SU-DHL-6 (cell line): ENCODE measurements around the gene TEX54.
A peak's percentile ranks its signal among the peaks of the same experiment; 100 is the strongest.

Source experiments
- H2AFZ ChIP-seq: fragments of 200-600 bp; sonication (generic); 2 replicates; pipeline ENCODE4 v1.6.1; 2014; ENCODE audit warnings: low read depth, mild to moderate bottlenecking, moderate library complexity, mixed read lengths, antibody characterized with exemption, low read length; ENCODE audit not compliant: severe bottlenecking
- H3F3A ChIP-seq: fragments of 200-600 bp; shearing (Covaris generic); 2 replicates; pipeline ENCODE4 v1.6.0; 2016; ENCODE audit warnings: antibody characterized with exemption, mild to moderate bottlenecking; ENCODE audit not compliant: insufficient read depth
- H3K27ac ChIP-seq: fragments of 200-600 bp; sonication (generic); 2 replicates; pipeline ENCODE4 v1.5.1; 2016; ENCODE audit warnings: low read depth, mild to moderate bottlenecking, low read length, moderate library complexity, mixed read lengths
- H3K27me3 ChIP-seq: fragments of 200-600 bp; sonication (generic), shearing (Covaris generic); 2 replicates; pipeline ENCODE4 v1.6.0; 2014; ENCODE audit warnings: mild to moderate bottlenecking, low read length
- H3K36me3 ChIP-seq: fragments of 200-600 bp; sonication (generic); 2 replicates; pipeline ENCODE4 v1.6.1; 2014; ENCODE audit warnings: mild to moderate bottlenecking, low read length, mixed read lengths
- H3K4me2 ChIP-seq: fragments of 300-600, 200-600 bp; shearing (Covaris generic), sonication (generic); 2 replicates; pipeline ENCODE4 v1.6.0; 2014; ENCODE audit warnings: low read length, low read depth, mild to moderate bottlenecking; ENCODE audit not compliant: poor library complexity, severe bottlenecking
- H3K4me3 ChIP-seq: fragments of 200-600 bp; sonication (generic); 2 replicates; pipeline ENCODE4 v1.5.1; 2014; ENCODE audit warnings: antibody characterized with exemption, low read length, mild to moderate bottlenecking, mixed read lengths; ENCODE audit not compliant: insufficient read depth, poor library complexity, severe bottlenecking
- H3K79me2 ChIP-seq: fragments of 200-600 bp; sonication (generic); 2 replicates; pipeline ENCODE4 v1.6.1; 2014; ENCODE audit warnings: mild to moderate bottlenecking, low read length, moderate library complexity; ENCODE audit not compliant: insufficient read depth
- H3K9ac ChIP-seq: fragments of 200-600 bp; sonication (generic); 2 replicates; pipeline ENCODE4 v1.7.0; 2014; ENCODE audit warnings: mild to moderate bottlenecking, low read length
- H3K9me2 ChIP-seq: fragments of 200-600 bp; sonication (generic); replicated peaks from 2 replicates; pipeline ENCODE4 v1.6.1; 2014; ENCODE audit warnings: low read length; ENCODE audit not compliant: insufficient read depth
- H3K9me3 ChIP-seq: fragments of 200-600 bp; sonication (generic); 2 replicates; pipeline ENCODE4 v1.6.1; 2014; ENCODE audit warnings: low read length, mixed read lengths; ENCODE audit not compliant: insufficient read depth
- H4K20me1 ChIP-seq: fragments of 200-600 bp; sonication (generic); 2 replicates; pipeline ENCODE4 v1.6.1; 2014; ENCODE audit warnings: low read depth, mild to moderate bottlenecking, antibody characterized with exemption, low read length, moderate library complexity, mixed read lengths
- CTCF ChIP-seq: fragments of 200-600 bp; sonication (generic); IDR thresholded peaks from one replicate; pipeline ENCODE4 v1.5.1; 2017; ENCODE audit warnings: antibody characterized with exemption, mild to moderate bottlenecking, low read length, moderate library complexity; ENCODE audit not compliant: insufficient read depth, poor library complexity, severe bottlenecking
- EZH2phosphoT487 ChIP-seq: fragments of 200-600 bp; sonication (generic), shearing (Covaris generic); conservative IDR thresholded peaks from 2 replicates; pipeline ENCODE4 v1.6.1; 2018; ENCODE audit warnings: mild to moderate bottlenecking, antibody characterized with exemption, low read length, moderate library complexity, mixed read lengths

Gene TEX54

GRCh38 chr11:62810748-62811147 lies 21.9 kb downstream of the TEX54 start:
- no peaks in the 10 kb centered on the region for H3K9me3 ChIP-seq
- no peak overlapping the region for H3K9ac ChIP-seq
- no peaks in the 10 kb centered on the region for H3K36me3 ChIP-seq
- no peaks in the 10 kb centered on the region for H3K9me2 ChIP-seq
- H3K79me2 ChIP-seq, result no peaks in the 10 kb centered on the region
- no peak overlapping the region for H2AFZ ChIP-seq
- H3K27ac ChIP-seq, result no peak overlapping the region
- no peaks in the 10 kb centered on the region for H4K20me1 ChIP-seq
- no peak overlapping the region for H3K4me3 ChIP-seq
- TF ChIP-seq CTCF, result no peak
- no peak for TF ChIP-seq EZH2phosphoT487
- H3K4me2 ChIP-seq, result no peak overlapping the region
- peaks cover 9% of the 10 kb centered on the region; the same call in 1 of the 2 replicates for H3F3A ChIP-seq
- no peaks in the 10 kb centered on the region for H3K27me3 ChIP-seq

- H3K27me3 ChIP-seq, result no peaks in the 10 kb centered on the region
- 0 out of 2 replicates have a peak overlapping the region, but pooled peaks have one; percentile 62 for H3K27ac ChIP-seq
- H3K9me2 ChIP-seq, result no peaks in the 10 kb centered on the region
- peak overlapping the region; percentile 87 for H3K4me3 ChIP-seq
- H3K79me2 ChIP-seq, result peaks cover 19% of the 10 kb centered on the region
- H2AFZ ChIP-seq, result peak overlapping the region; percentile 79
- H3K9ac ChIP-seq, result peak overlapping the region; percentile 91
- H4K20me1 ChIP-seq, result no peaks in the 10 kb centered on the region
- peaks cover 9% of the 10 kb centered on the region; the same call in 1 of the 2 replicates for H3F3A ChIP-seq
- no peak for TF ChIP-seq EZH2phosphoT487
- TF ChIP-seq CTCF, result no peak
- H3K36me3 ChIP-seq, result no peaks in the 10 kb centered on the region
- peak overlapping the region; percentile 69 for H3K4me2 ChIP-seq
- H3K9me3 ChIP-seq, result no peaks in the 10 kb centered on the region
Observed at GRCh38 chr11:62806611-62807121, 26.0 kb downstream of the TEX54 start.

- Histone ChIP-seq H3K79me2 (peaks cover 19% of the 10 kb centered on the region), H3K9me3 (no peaks in the 10 kb centered on the region), H3K27me3 (no peaks in the 10 kb centered on the region), H3K9ac (peak overlapping the region; percentile 91), H3K36me3 (no peaks in the 10 kb centered on the region), H3K4me3 (peak overlapping the region; percentile 87), H3K27ac (peak overlapping the region; percentile 62), H2AFZ (peak overlapping the region; percentile 79), H3F3A (peaks cover 9% of the 10 kb centered on the region; the same call in 1 of the 2 replicates), H3K4me2 (peak overlapping the region; percentile 69), H4K20me1 (no peaks in the 10 kb centered on the region), H3K9me2 (no peaks in the 10 kb centered on the region)
- TF ChIP-seq CTCF (no peak), EZH2phosphoT487 (no peak)
Observed at GRCh38 chr11:62805961-62806441, 26.6 kb downstream of the TEX54 start.
